ENCODE data around the gene KLHL20.
A peak's percentile ranks its signal among the peaks of the same experiment; 100 is the strongest.
"Not testable (repeated sequence)": the region's sequence is repeated elsewhere in the genome, so short reads cannot be mapped to it uniquely, and the experiment has no call there.

Gene KLHL20

GRCh38 chr1:173701299-173701698, 13.5 kb upstream of the KLHL20 start:
- H3K27me3 ChIP-seq (ENCODE audit: control insufficient read depth in 2 of 2, insufficient read depth in 2 of 2, low read length in 2 of 2); H3K4me3 ChIP-seq (ENCODE audit: low read length in 2 of 2); H3K36me3 ChIP-seq (ENCODE audit: control insufficient read depth in 2 of 2, insufficient read depth in 2 of 2, low read length in 2 of 2); H3K9me3 ChIP-seq (ENCODE audit: control insufficient read depth in 2 of 2, low read length in 2 of 2); H3K4me1 ChIP-seq (ENCODE audit: control insufficient read depth in 2 of 2, insufficient read depth in 2 of 2, low read length in 2 of 2); H3K27ac ChIP-seq (ENCODE audit: low read depth in 2 of 2, low read length in 2 of 2); H3K9ac ChIP-seq (ENCODE audit: low read depth in 1 of 2, low read length in 2 of 2): not testable (repeated sequence)

- no peaks in the 10 kb centered on the region for H3K9me3 ChIP-seq (ENCODE audit: control insufficient read depth in 2 of 2, low read length in 2 of 2)
- H3K27ac ChIP-seq (ENCODE audit: low read depth in 2 of 2, low read length in 2 of 2): no peak overlapping the region
- H3K4me1 ChIP-seq (ENCODE audit: control insufficient read depth in 2 of 2, insufficient read depth in 2 of 2, low read length in 2 of 2): no peaks in the 10 kb centered on the region
- H3K27me3 ChIP-seq (ENCODE audit: control insufficient read depth in 2 of 2, insufficient read depth in 2 of 2, low read length in 2 of 2): peaks cover 0 to 2% of the 10 kb centered on the region in 2 donors
- no peak overlapping the region for H3K9ac ChIP-seq (ENCODE audit: low read depth in 1 of 2, low read length in 2 of 2)
- H3K4me3 ChIP-seq (ENCODE audit: low read length in 2 of 2): no peak overlapping the region
- no peaks in the 10 kb centered on the region for H3K36me3 ChIP-seq (ENCODE audit: control insufficient read depth in 2 of 2, insufficient read depth in 2 of 2, low read length in 2 of 2)
Observed at GRCh38 chr1:173702736-173703135, 12.0 kb upstream of the KLHL20 start.

GRCh38 chr1:173705117-173705516, 9.7 kb upstream of the KLHL20 start:
- no peak overlapping the region for H3K4me3 ChIP-seq (ENCODE audit: low read length in 2 of 2)
- peaks cover 0 to 14% of the 10 kb centered on the region in 2 donors for H3K27me3 ChIP-seq (ENCODE audit: control insufficient read depth in 2 of 2, insufficient read depth in 2 of 2, low read length in 2 of 2)

GRCh38 chr1:173708787-173709186, 6.0 kb upstream of the KLHL20 start:
- Histone ChIP-seq H3K27ac (ENCODE audit: low read depth in 2 of 2, low read length in 2 of 2) (no peak overlapping the region), H3K9me3 (ENCODE audit: control insufficient read depth in 2 of 2, low read length in 2 of 2) (no peaks in the 10 kb centered on the region), H3K27me3 (ENCODE audit: control insufficient read depth in 2 of 2, insufficient read depth in 2 of 2, low read length in 2 of 2) (peaks cover 2 to 26% of the 10 kb centered on the region in 2 donors), H3K9ac (ENCODE audit: low read depth in 1 of 2, low read length in 2 of 2) (no peak overlapping the region), H3K36me3 (ENCODE audit: control insufficient read depth in 2 of 2, insufficient read depth in 2 of 2, low read length in 2 of 2) (no peaks in the 10 kb centered on the region), H3K4me1 (ENCODE audit: control insufficient read depth in 2 of 2, insufficient read depth in 2 of 2, low read length in 2 of 2) (no peaks in the 10 kb centered on the region), H3K4me3 (ENCODE audit: low read length in 2 of 2) (no peak overlapping the region)

More at GRCh38 chr1:173705117-173705516, 9.7 kb upstream of the KLHL20 start:
- H3K9me3 ChIP-seq (ENCODE audit: control insufficient read depth in 2 of 2, low read length in 2 of 2): no peaks in the 10 kb centered on the region
- H3K4me1 ChIP-seq (ENCODE audit: control insufficient read depth in 2 of 2, insufficient read depth in 2 of 2, low read length in 2 of 2): no peaks in the 10 kb centered on the region
- no peak overlapping the region for H3K27ac ChIP-seq (ENCODE audit: low read depth in 2 of 2, low read length in 2 of 2)
- no peak overlapping the region for H3K9ac ChIP-seq (ENCODE audit: low read depth in 1 of 2, low read length in 2 of 2)
- H3K36me3 ChIP-seq (ENCODE audit: control insufficient read depth in 2 of 2, insufficient read depth in 2 of 2, low read length in 2 of 2): no peaks in the 10 kb centered on the region

GRCh38 chr1:173714441-173714758, 381 bp upstream of the KLHL20 start:
- peak overlapping the region; percentile 86 to 91 for H3K27ac ChIP-seq (ENCODE audit: low read depth in 2 of 2, low read length in 2 of 2)
- H3K36me3 ChIP-seq (ENCODE audit: control insufficient read depth in 2 of 2, insufficient read depth in 2 of 2, low read length in 2 of 2): no peaks in the 10 kb centered on the region
- H3K9ac ChIP-seq (ENCODE audit: low read depth in 1 of 2, low read length in 2 of 2): peak overlapping the region; percentile 14 to 84
- peak overlapping the region; percentile 86 to 98 for H3K4me3 ChIP-seq (ENCODE audit: low read length in 2 of 2)
- peaks cover 0 to 4% of the 10 kb centered on the region in 2 donors for H3K4me1 ChIP-seq (ENCODE audit: control insufficient read depth in 2 of 2, insufficient read depth in 2 of 2, low read length in 2 of 2)
- H3K9me3 ChIP-seq (ENCODE audit: control insufficient read depth in 2 of 2, low read length in 2 of 2): no peaks in the 10 kb centered on the region
- peaks cover 2 to 17% of the 10 kb centered on the region in 2 donors for H3K27me3 ChIP-seq (ENCODE audit: control insufficient read depth in 2 of 2, insufficient read depth in 2 of 2, low read length in 2 of 2)

- peak overlapping the region; percentile 86 to 91 for H3K27ac ChIP-seq (ENCODE audit: low read depth in 2 of 2, low read length in 2 of 2)
- peaks cover 0 to 4% of the 10 kb centered on the region in 2 donors for H3K4me1 ChIP-seq (ENCODE audit: control insufficient read depth in 2 of 2, insufficient read depth in 2 of 2, low read length in 2 of 2)
- peak overlapping the region; percentile 86 to 98 for H3K4me3 ChIP-seq (ENCODE audit: low read length in 2 of 2)
- H3K27me3 ChIP-seq (ENCODE audit: control insufficient read depth in 2 of 2, insufficient read depth in 2 of 2, low read length in 2 of 2): peaks cover 2 to 9% of the 10 kb centered on the region in 2 donors
- peak overlapping the region; percentile 84 to 95 for H3K9ac ChIP-seq (ENCODE audit: low read depth in 1 of 2, low read length in 2 of 2)
- no peaks in the 10 kb centered on the region for H3K9me3 ChIP-seq (ENCODE audit: control insufficient read depth in 2 of 2, low read length in 2 of 2)
- H3K36me3 ChIP-seq (ENCODE audit: control insufficient read depth in 2 of 2, insufficient read depth in 2 of 2, low read length in 2 of 2): no peaks in the 10 kb centered on the region
Observed at GRCh38 chr1:173715538-173715844, 710 bp downstream of the KLHL20 start.

GRCh38 chr1:173717238-173717637, 2.5 kb downstream of the KLHL20 start:
- Histone ChIP-seq H3K4me3 (ENCODE audit: low read length in 2 of 2) (no peak overlapping the region), H3K27me3 (ENCODE audit: control insufficient read depth in 2 of 2, insufficient read depth in 2 of 2, low read length in 2 of 2) (peaks cover 0 to under 1% of the 10 kb centered on the region in 2 donors), H3K4me1 (ENCODE audit: control insufficient read depth in 2 of 2, insufficient read depth in 2 of 2, low read length in 2 of 2) (peaks cover 0 to 4% of the 10 kb centered on the region in 2 donors), H3K36me3 (ENCODE audit: control insufficient read depth in 2 of 2, insufficient read depth in 2 of 2, low read length in 2 of 2) (peaks cover 0 to 3% of the 10 kb centered on the region in 2 donors), H3K27ac (ENCODE audit: low read depth in 2 of 2, low read length in 2 of 2) (no peak overlapping the region), H3K9ac (ENCODE audit: low read depth in 1 of 2, low read length in 2 of 2) (no peak overlapping the region), H3K9me3 (ENCODE audit: control insufficient read depth in 2 of 2, low read length in 2 of 2) (no peaks in the 10 kb centered on the region)

- H3K27ac ChIP-seq (ENCODE audit: low read depth in 2 of 2, low read length in 2 of 2); H3K27me3 ChIP-seq (ENCODE audit: control insufficient read depth in 2 of 2, insufficient read depth in 2 of 2, low read length in 2 of 2); H3K9me3 ChIP-seq (ENCODE audit: control insufficient read depth in 2 of 2, low read length in 2 of 2); H3K4me3 ChIP-seq (ENCODE audit: low read length in 2 of 2); H3K4me1 ChIP-seq (ENCODE audit: control insufficient read depth in 2 of 2, insufficient read depth in 2 of 2, low read length in 2 of 2); H3K9ac ChIP-seq (ENCODE audit: low read depth in 1 of 2, low read length in 2 of 2): not testable (repeated sequence)
- H3K36me3 ChIP-seq (ENCODE audit: control insufficient read depth in 2 of 2, insufficient read depth in 2 of 2, low read length in 2 of 2): peaks cover 7 to 15% of the 10 kb centered on the region in 2 donors
Observed at GRCh38 chr1:173731331-173731730, 16.6 kb downstream of the KLHL20 start.

- H3K36me3 ChIP-seq (ENCODE audit: control insufficient read depth in 2 of 2, insufficient read depth in 2 of 2, low read length in 2 of 2): peaks cover 7 to 15% of the 10 kb centered on the region in 2 donors
Observed at GRCh38 chr1:173733912-173734311, 19.1 kb downstream of the KLHL20 start.

GRCh38 chr1:173736104-173736503, 21.3 kb downstream of the KLHL20 start:
- H3K4me1 ChIP-seq (ENCODE audit: control insufficient read depth in 2 of 2, insufficient read depth in 2 of 2, low read length in 2 of 2); H3K27ac ChIP-seq (ENCODE audit: low read depth in 2 of 2, low read length in 2 of 2); H3K27me3 ChIP-seq (ENCODE audit: control insufficient read depth in 2 of 2, insufficient read depth in 2 of 2, low read length in 2 of 2); H3K9me3 ChIP-seq (ENCODE audit: control insufficient read depth in 2 of 2, low read length in 2 of 2); H3K4me3 ChIP-seq (ENCODE audit: low read length in 2 of 2); H3K9ac ChIP-seq (ENCODE audit: low read depth in 1 of 2, low read length in 2 of 2): not testable (repeated sequence)
- H3K36me3 ChIP-seq (ENCODE audit: control insufficient read depth in 2 of 2, insufficient read depth in 2 of 2, low read length in 2 of 2): peaks cover 7 to 21% of the 10 kb centered on the region in 2 donors

More at GRCh38 chr1:173733912-173734311, 19.1 kb downstream of the KLHL20 start:
- H3K27me3 ChIP-seq (ENCODE audit: control insufficient read depth in 2 of 2, insufficient read depth in 2 of 2, low read length in 2 of 2): no peaks in the 10 kb centered on the region
- no peak overlapping the region for H3K4me3 ChIP-seq (ENCODE audit: low read length in 2 of 2)
- no peaks in the 10 kb centered on the region for H3K4me1 ChIP-seq (ENCODE audit: control insufficient read depth in 2 of 2, insufficient read depth in 2 of 2, low read length in 2 of 2)
- no peak overlapping the region for H3K9ac ChIP-seq (ENCODE audit: low read depth in 1 of 2, low read length in 2 of 2)
- no peaks in the 10 kb centered on the region for H3K9me3 ChIP-seq (ENCODE audit: control insufficient read depth in 2 of 2, low read length in 2 of 2)
- H3K27ac ChIP-seq (ENCODE audit: low read depth in 2 of 2, low read length in 2 of 2): no peak overlapping the region

All from mucosa of rectum (tissue), 2 donors.